Adrenal gland (tissue), 12 donors: ENCODE measurements around the gene SYNDIG1. TPM values are rescaled to one million over a fixed set of nuclear protein-coding genes. Genes with fewer than 3 reads are reported as not detected.

Experiments
- DNase-seq, 7 donors: peaks; one replicate each; pipeline ENCODE4 v3.0.0-alpha.2; 2019 to 2020
- H3K27ac ChIP-seq, 5 donors: fragments of 200-600 bp; sonication (generic) in 4 of 5; 1 replicate in 3 of 5; 2 replicates in 2 of 5; pipeline versions ENCODE4 v1.5.1 to v1.8.0; 2016 to 2020; ENCODE audit warnings: mild to moderate bottlenecking in 1 of 5
- H3K27me3 ChIP-seq: fragments of 200-600 bp; 2 replicates; pipeline ENCODE4 v1.8.0; 2021
- H3K36me3 ChIP-seq, 2 donors: fragments of 200-600 bp; replicated peaks in 1 of 2; 1 replicate in 1 of 2; 2 replicates in 1 of 2; pipeline versions ENCODE4 v1.5.1 to v1.8.0; 2018 to 2022
- H3K4me1 ChIP-seq, 2 donors: fragments of 200-600 bp; replicated peaks in 1 of 2; 1 replicate in 1 of 2; 2 replicates in 1 of 2; pipeline versions ENCODE4 v1.5.1 to v1.8.0; 2018 to 2021
- H3K4me3 ChIP-seq, 4 donors: fragments of 200-600 bp; sonication (generic) in 3 of 4; one replicate each; pipeline ENCODE4 v1.5.1; 2016 to 2018
- H3K9me3 ChIP-seq, 3 donors: fragments of 200-600 bp; sonication (generic) in 1 of 3; replicated peaks in 1 of 3; 1 replicate in 2 of 3; 2 replicates in 1 of 3; pipeline versions ENCODE4 v1.5.1 to v1.8.0; 2016 to 2021
- CTCF ChIP-seq, 6 experiments: fragments of 450-650 bp in 4 of 6; fragments of 200-600 bp in 2 of 6; sonication (generic) in 1 of 6; IDR thresholded peaks; 1 replicate in 5 of 6; 2 replicates in 1 of 6; pipeline versions ENCODE4 v1.5.1 to v1.8.0; 2016 to 2021; ENCODE audit warnings: antibody characterized with exemption in 6 of 6, mild to moderate bottlenecking in 2 of 6, moderate library complexity in 1 of 6
- POLR2A ChIP-seq, 2 donors: fragments of 450-650 bp; IDR thresholded peaks; one replicate each; pipeline ENCODE4 v1.6.1; 2017; ENCODE audit warnings: antibody characterized with exemption in 2 of 2, mild to moderate bottlenecking in 2 of 2, moderate library complexity in 1 of 2
- WGBS, 4 donors: extraction: QIAGEN DNeasy Blood & Tissue Kit in 2 of 4; methylation state at CpG; one replicate each; pipeline versions ENCODE4 v1.1.5 to v1.1.7; 2013 to 2017; 5-methylcytosine and 5-hydroxymethylcytosine counted together
- intact Hi-C, 2 donors: fragments of 100-400 bp; cut with DNase I; formaldehyde crosslinking; loops; one replicate each; pipeline versions ENCODE4 v1.14.1 to v1.15.0; 2022 to 2023
- polyA plus RNA-seq, 3 donors: library from polyadenylated mRNA; stranded (reverse); fragments of 200-250 nt in 2 of 3; fragments of 350-450 nt in 1 of 3; fragmentation: Illumina TruSeq in 1 of 3; extraction: RNeasy Lipid Tissue Mini Kit (QIAGEN cat#74804) in 1 of 3; gene quantifications; one replicate each; pipeline ENCODE4 v1.2.3, GENCODE V29; 2013 to 2014
- total RNA-seq, 9 donors: library from RNA; depleted of rRNA in 4 of 9; stranded (reverse); fragments of >200 nt in 4 of 9; fragments of 120-200 nt in 1 of 9; fragmentation: NEBNext Ultra II Directional in 1 of 9; extraction: Animal tissue kit (Norgen Biotek cat#: 25700) in 1 of 9; gene quantifications; one replicate each; pipeline versions ENCODE4 v1.1.0 to v1.2.4, GENCODE V29; 2013 to 2023
- donor health status: healthy with polysubstance abuse.
- donor health status: Bipolar disorder and iron deficiency.
- donor health status: DM: yes; HTN: yes; CAD: no.
- donor health status: DM: no; HTN: no; CAD: no.
- donor health status: DM: no; HTN: no; CAD: no.
- donor health status: DM: yes; HTN: yes; CAD: no.

The SYNDIG1 gene
- total and polyA plus RNA-seq, 12 donors, result 0.26 to 3.6 (median 0.76) TPM

DNA sequence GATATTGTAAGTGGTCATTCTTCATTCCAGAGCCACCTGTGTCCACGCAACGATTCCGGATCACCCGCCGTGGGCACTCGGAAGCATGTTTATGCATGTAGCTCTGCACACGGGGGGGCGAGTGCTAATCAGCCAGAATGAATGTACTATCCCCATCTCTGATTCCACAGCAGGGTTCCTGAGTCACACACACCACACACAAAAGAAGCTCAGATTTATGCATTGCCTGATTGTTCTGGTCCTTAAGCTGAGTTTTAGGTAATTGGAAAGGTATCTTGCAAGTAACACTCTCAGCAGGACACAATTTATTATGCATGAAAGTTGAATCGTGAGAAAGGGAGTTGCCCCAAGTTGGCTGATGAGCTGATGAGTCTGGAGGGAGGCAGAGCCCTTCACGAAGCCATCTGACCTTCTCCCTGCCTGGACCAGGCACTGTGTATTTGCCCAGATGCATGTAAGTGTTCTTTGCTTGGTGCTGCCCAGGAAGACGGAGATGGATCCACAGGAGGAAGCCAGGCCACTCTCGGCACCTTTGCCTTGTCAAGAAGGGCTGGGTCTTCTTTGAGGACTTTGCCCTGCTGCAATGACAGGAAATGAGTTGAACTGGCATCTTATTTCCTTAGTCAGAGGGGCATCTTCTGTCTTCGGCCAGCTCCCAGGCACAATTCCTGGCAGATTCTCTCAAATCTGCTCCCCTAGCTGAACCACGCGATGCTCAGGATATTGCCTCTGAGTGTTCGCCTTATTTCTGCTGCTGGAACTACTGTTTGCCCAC, 141.1 kb downstream of the SYNDIG1 start:
- no peak for TF ChIP-seq POLR2A (IDR thresholded peaks at IDR 0.05)
- TF ChIP-seq CTCF (IDR thresholded peaks at IDR 0.05), result no peak
- Histone ChIP-seq H3K27me3 (no peaks in the 10 kb centered on the region), H3K36me3 (no peaks in the 10 kb centered on the region), H3K4me1 (no peaks in the 10 kb centered on the region), H3K27ac (no peak overlapping the region), H3K9me3 (no peaks in the 10 kb centered on the region), H3K4me3 (no peak overlapping the region)
- no peak for DNase-seq
- intact Hi-C loops, result loop anchor here in 1 of 2 donors (10.0 kb wide), 1 partner anchor 54 kb away; no protein-coding TSS in a partner anchor
- WGBS, 4 donors, result 75 to 82% (median 80%) methylated on average over 15 to 16 of the region's 16 CpGs

DNA sequence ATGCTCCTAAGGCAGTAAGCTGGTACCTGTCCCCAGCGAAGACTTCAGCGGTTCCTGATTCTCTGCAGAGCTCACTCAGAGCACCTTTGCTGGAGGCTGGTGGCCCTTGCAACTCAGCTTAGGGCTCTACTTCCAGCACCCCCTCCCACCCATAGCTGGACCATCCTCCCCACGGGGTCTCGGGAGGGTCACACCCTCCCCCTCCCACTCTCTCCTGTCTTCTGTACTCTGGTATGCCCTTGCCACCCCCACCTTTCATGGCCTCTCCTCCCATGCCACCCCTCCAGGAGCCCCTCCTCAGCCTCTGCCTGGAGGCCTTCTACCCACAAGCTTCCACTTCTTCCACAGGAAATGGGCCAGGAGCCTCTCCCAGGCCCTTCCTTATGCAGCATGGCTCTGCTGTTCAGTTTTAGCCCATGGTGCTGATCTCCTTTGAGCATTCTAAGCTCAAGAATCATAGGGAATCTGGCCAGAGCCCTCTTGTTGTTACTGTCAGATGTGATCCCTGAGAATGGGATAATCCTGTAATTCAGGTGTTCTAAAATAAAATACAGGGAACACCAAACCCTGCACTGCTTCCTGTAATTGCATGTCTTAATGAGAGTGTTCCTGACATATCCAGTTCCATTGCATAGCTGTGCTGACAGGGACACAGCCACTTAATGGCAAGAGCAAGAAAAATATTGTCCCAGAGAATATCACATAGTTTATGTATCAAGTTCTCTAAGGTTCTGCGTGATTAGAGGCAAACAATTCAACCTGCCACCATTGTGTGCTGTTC, 142.1 kb downstream of the SYNDIG1 start:
- WGBS, 4 donors, result 83 to 88% (median 85%) methylated on average over 5 of the region's 5 CpGs
- no peaks in the 10 kb centered on the region for H3K27me3 ChIP-seq
- no peaks in the 10 kb centered on the region for H3K9me3 ChIP-seq
- H3K4me3 ChIP-seq, result no peak overlapping the region
- TF ChIP-seq CTCF (IDR thresholded peaks at IDR 0.05) (no peak), POLR2A (IDR thresholded peaks at IDR 0.05) (no peak)
- no peaks in the 10 kb centered on the region for H3K4me1 ChIP-seq
- intact Hi-C loops, result loop anchor here in 1 of 2 donors (10.0 kb wide), 1 partner anchor 53 kb away; no protein-coding TSS in a partner anchor
- DNase-seq, result no peak
- H3K27ac ChIP-seq, result no peak overlapping the region
- H3K36me3 ChIP-seq, result no peaks in the 10 kb centered on the region

GRCh38 chr20:24612799-24613775, 143.7 kb downstream of the SYNDIG1 start:
- no peaks in the 10 kb centered on the region for H3K4me1 ChIP-seq
- H3K27me3 ChIP-seq, result no peaks in the 10 kb centered on the region
- intact Hi-C loops, result loop anchor here in 1 of 2 donors (10.0 kb wide), 1 partner anchor 52 kb away; no protein-coding TSS in a partner anchor
- WGBS, 4 donors, result 74 to 83% (median 78%) methylated on average over 13 to 16 of the region's 16 CpGs
- no peak for TF ChIP-seq CTCF (IDR thresholded peaks at IDR 0.05)
- no peak for TF ChIP-seq POLR2A (IDR thresholded peaks at IDR 0.05)
- H3K36me3 ChIP-seq, result no peaks in the 10 kb centered on the region
- no peak overlapping the region for H3K4me3 ChIP-seq
- no peaks in the 10 kb centered on the region for H3K9me3 ChIP-seq
- no peak overlapping the region for H3K27ac ChIP-seq
- DNase-seq, result no peak
